GM18499 (cell line): ENCODE data around the gene CEP128.

Experiments
- ATAC-seq: cut with Tn5 transposase; IDR thresholded peaks from one replicate; pipeline ENCODE4 v1.9.1; 2021; ENCODE audit warnings: moderate number of reproducible peaks; ENCODE audit not compliant: insufficient read depth, unreplicated experiment

Gene CEP128

GRCh38 chr14:80941241-80942185 lies at the start of gene CEP128:
Gene CEP128 (minus strand): TSS chr14:80941738.
- ATAC-seq, result peak; percentile 86

DNA sequence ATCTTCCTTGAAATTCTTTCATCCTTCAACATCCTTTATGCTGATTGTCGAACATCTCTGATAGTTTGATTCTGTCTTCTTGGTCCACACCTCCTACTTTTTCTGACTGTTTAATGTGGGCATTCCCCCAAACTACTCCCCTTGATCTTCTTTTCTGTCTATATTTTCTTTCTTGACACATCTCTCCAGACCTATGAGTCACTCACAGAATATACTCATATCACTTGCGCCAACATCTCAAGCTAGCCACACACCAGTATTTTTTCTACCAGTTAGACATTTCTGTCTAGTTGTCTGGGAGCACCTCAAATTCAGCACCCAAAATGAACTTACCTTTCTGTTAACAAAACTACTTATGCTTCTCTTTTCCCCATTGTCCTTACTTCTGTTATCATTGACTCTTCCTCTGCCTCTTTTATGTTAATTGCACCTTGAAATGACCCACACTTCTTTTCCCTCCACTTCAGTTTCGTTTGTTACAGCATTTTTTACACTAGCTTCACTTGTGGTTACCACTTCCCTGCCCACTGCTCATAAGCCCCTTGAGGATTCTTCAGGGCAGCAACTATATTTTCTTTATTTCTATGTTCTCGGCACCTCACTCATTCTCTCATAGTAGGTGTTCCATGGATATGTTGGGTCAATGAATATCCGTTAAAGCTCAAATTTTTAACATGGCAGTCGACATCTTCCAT lies 47.3 kb upstream of the CEP128 start:
- peak; percentile 49 for ATAC-seq

GRCh38 chr14:80988192-80988591 lies 46.7 kb upstream of the CEP128 start:
- ATAC-seq, result no peak

DNA sequence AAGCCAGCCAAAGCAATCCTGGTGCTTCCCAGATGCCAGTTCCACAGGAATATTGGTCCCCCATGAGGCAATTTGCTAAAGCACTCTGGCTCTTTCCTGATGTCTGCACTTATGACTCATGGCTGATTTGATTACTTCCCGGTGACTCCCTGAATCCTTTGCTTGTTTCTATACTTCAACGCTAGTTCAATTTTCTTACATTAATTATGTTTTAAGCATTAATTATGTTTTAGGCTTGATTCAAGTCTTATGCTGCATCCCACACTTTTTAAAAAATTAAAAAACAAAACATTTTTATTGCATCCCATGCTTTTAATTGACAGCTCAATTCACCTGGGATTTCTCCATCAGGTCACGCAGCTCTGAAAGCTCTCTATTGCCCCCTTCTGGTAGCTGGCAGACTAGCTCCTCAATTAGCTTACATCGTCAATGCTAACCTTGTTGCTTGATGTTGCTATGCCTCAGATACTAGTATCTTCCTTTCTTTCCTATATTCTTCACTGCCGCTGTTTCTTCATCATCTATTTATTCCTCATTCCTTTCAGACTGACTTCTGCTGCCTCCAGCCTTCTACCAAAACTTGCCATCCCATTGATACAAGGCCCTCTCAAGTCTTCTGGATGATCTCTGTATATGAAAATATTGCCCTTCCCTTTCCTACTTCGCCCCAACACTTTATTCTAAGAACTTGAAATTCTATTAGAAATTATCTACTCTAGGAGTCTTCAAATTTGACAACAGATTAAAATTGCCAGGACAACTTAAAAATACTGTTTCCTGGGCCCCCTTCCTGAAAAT lies 45.9 kb upstream of the CEP128 start:
- no peak for ATAC-seq

- ATAC-seq, result no peak
These were observed 41.2 kb upstream of the CEP128 start for GRCh38 chr14:80982711-80983110.

DNA sequence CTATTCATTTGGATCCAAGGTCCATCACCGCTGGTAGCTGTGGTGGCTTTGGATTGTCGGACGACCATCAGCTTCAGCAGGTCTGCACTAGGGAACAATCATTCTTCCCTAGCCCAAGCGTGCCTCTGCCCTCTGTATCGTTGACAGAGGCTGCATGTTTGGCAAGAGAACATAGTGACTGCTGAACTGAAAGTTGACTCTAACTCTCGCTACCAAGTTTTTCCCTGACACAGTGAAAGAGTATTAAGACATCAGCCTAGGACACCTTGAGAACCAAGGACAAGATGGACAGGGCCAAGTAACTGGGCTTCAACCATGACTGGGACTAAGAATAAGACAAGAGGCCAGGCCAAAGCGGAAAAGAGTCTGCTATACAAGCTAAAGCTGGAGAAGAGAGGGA lies 40.1 kb upstream of the CEP128 start:
- ATAC-seq, result no peak

DNA sequence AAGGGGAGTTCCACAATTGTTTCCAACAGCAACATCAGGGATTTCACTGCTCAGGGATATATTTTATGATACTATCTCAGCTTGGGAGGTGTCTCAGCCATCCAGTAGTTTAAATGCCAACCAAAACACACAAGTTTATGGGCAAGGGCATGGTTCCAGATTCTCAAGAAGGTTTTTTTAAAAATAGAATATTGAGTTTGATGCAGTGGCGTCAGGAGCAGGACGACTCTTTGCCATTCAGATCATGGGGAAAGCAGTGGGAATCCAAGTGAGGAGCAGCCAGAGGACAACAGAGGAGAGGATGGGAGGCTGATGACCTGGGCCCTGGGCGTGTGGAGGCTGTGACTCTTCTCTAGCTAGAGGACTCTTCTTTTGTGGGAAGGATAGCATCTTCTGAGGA lies 39.6 kb upstream of the CEP128 start:
- no peak for ATAC-seq

GRCh38 chr14:80979951-80980350 lies 38.4 kb upstream of the CEP128 start:
- no peak for ATAC-seq

DNA sequence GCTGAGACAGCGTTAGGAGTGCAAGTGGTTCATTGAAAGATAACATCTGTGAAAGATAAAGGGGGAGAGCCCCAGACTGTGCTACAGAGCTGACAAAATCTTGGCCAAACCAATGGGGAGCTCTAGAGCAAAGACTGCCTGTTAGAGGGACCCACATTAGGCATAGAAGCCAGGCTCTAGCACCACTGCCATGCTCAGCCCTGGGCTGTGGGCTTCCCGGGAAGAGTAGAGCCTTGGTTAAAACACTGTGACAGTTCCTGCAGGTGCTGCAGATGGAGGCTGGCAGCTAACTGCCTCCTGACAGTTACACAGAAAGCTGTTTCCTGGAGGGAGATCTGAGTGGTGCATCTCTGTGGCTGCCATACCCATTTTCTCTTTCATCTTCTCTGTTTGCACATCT lies 36.9 kb upstream of the CEP128 start:
- ATAC-seq, result no peak

GRCh38 chr14:80977221-80977620 lies 35.7 kb upstream of the CEP128 start:
- peak; percentile 60 for ATAC-seq

DNA sequence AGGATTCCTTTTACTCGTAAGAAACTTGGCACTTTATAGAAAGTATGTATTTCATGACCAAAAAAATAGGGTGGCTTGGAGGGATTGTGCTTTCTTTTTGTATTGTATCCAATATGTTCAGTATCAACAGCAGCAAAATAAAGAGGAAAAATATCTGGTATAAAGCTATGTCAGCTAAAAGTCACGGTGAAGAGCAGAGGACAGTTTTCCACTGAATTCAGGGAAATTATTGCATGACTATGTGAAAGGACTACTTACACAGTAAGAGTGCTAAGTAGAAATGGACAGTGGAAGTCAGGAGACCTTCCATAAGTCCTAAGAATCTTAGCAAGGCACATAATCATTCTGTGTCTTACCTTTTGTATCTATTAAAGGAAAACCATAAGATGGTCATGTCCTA lies 33.1 kb upstream of the CEP128 start:
- ATAC-seq, result no peak

GRCh38 chr14:80973931-80974641 lies 32.5 kb upstream of the CEP128 start:
- no peak for ATAC-seq

GRCh38 chr14:80965037-80965436 lies 23.5 kb upstream of the CEP128 start:
- no peak for ATAC-seq

DNA sequence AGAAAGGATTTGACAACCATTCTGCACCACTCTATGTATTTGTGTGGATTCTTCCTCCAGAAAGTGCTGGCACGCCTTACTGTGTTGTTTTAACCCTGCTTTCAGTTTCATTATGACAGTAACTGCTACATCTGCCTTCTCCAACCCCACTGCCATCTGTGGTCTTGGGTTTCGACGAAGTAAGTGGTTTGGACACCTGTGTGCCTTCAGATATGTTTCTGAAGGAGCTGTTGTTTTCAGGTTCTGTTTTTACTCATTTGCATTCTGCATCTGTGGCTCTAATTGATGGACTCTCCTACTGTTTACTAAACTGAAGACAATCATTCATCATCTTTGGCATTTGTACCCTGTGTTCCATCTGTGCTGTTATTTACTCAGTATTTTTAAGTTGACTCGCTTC lies 18.0 kb upstream of the CEP128 start:
- ATAC-seq, result peak; percentile 97

GRCh38 chr14:80958939-80959338 lies 17.4 kb upstream of the CEP128 start:
- ATAC-seq, result no peak

DNA sequence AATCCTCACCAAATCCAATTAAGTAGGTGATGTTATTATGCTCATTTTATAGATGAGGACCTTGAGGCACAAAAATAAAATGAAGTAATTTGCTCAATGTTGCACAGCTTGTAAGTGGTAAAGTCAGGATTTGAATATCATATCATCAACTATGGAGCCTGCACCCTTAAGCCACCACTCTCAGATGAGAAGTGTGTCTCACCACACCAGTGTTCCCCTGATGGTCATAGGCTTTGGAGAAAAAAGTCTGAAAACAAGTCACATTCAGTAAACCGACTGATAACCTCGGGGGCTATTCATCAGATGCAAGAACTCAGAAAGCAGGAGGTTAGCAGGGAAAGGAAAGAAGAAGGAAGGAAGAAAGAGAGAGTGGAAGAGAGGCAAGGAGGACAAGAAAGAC lies 16.7 kb upstream of the CEP128 start:
- no peak for ATAC-seq

DNA sequence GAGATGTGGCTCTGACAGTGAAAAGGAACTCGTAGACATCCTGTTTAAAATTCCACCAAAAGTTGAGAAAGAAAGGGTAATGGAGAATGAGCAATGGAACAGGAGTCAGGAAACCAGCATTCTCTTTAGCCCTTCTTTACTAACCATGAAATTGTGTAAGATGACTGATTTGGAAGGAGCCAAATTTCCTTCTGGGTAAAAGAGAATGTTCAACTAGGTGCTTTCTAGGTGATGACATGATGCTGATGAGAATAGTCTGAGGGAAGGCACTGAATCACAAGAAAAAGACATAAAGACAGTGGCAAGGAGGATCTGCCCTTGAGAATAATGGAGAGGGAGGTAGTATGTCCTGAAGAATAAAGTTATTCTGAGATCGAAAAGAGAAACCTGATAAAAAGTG lies 16.1 kb upstream of the CEP128 start:
- ATAC-seq, result no peak

- no peak for ATAC-seq
These were observed 15.4 kb upstream of the CEP128 start for GRCh38 chr14:80956922-80957321.

DNA sequence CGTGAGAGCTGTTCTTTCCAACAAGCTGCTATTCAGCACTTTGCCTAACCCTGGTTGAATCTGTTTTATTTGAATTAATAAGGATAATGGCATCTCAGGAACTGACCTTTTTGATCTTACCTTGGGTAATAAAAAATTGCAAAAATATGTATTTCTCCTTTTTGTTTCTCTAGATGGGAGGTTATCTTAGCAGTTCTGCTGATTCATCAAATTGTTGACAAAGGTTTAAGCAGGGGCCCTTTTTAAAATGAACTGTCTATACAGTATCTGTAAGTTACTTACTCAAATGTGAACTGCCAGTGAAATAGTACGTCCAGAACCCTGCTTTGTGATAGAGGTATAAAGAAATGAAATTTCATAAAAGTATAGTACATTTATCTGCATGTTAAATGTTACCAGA lies 14.6 kb upstream of the CEP128 start:
- no peak for ATAC-seq

DNA sequence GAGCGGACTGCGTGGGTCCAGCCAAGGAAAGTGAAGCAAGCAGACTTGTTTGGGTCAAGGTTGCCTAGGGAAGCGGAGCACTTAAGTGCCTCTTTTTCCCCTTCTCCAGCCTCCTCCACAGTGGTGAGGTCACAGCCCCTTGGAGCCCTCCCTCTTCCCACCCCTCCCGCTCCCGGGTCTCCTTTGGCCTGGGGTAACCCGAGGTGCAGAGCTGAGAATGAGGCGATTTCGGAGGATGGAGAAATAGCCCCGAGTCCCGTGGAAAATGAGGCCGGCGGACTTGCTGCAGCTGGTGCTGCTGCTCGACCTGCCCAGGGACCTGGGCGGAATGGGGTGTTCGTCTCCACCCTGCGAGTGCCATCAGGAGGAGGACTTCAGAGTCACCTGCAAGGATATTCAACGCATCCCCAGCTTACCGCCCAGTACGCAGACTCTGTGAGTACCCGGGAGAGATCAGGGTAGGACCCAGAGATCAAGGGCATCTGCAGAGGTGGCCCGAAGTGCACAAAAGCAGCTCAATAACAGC lies 13.9 kb upstream of the CEP128 start, which contains the start of gene TSHR:
Gene TSHR, plus strand, starts transcription at position 206 of the 526 bp plus-strand sequence. Its CDS starts 60 bp downstream, at position 266.
- no peak for ATAC-seq
